Colonic mucosa (tissue), 4 donors: ENCODE data around the gene CRTC1. TPM values are rescaled to one million over a fixed set of nuclear protein-coding genes. Genes with fewer than 3 reads are reported as not detected.

Experiments used
- DNase-seq: peaks from one replicate; pipeline ENCODE4 v3.0.0-alpha.2; 2020
- H3K27ac ChIP-seq: fragments of 200-600 bp; one replicate; pipeline ENCODE4 v1.8.0; 2021
- H3K27me3 ChIP-seq: fragments of 200-600 bp; one replicate; pipeline ENCODE4 v1.8.0; 2021
- H3K36me3 ChIP-seq: fragments of 200-600 bp; one replicate; pipeline ENCODE4 v1.8.0; 2021
- H3K4me1 ChIP-seq: fragments of 200-600 bp; one replicate; pipeline ENCODE4 v1.8.0; 2021; ENCODE audit warnings: mild to moderate bottlenecking
- H3K4me3 ChIP-seq: fragments of 200-600 bp; one replicate; pipeline ENCODE4 v1.8.0; 2021
- H3K9ac ChIP-seq, 2 donors: one replicate each; pipeline ENCODE4 v1.7.0; 2013; ENCODE audit warnings: control low read depth in 2 of 2, low read depth in 2 of 2, low read length in 2 of 2
- H3K9me3 ChIP-seq: fragments of 200-600 bp; one replicate; pipeline ENCODE4 v1.8.0; 2021
- intact Hi-C: fragments of 100-400 bp; cut with DNase I; formaldehyde crosslinking; loops from one replicate; pipeline ENCODE4 v1.14.1; 2022
- total RNA-seq, 2 donors: library from RNA; stranded (reverse); fragmentation: NEBNext Ultra II Directional in 1 of 2; extraction: Animal tissue kit (Norgen Biotek cat#: 25700) in 1 of 2; gene quantifications; one replicate each; pipeline ENCODE4 v1.2.1, GENCODE V29; 2021
- TF ChIP-seq, protein P1 (sequence below): fragments of 200-600 bp; IDR thresholded peaks from one replicate; pipeline ENCODE4 v1.8.0; 2022; ENCODE audit warnings: antibody characterized with exemption, mild to moderate bottlenecking
- donor health status: healthy.
- donor health status: DM: no; HTN: no; CAD: no.
- donor health status: DM: no; HTN: no; CAD: no.

The CRTC1 gene
- total RNA-seq, 2 donors from 2014 or later: 7.6 to 10.3 TPM

- no peaks in the 10 kb centered on the region for H3K9me3 ChIP-seq
- intact Hi-C loops: loop anchor here (10.0 kb wide), 1 partner anchor 195 kb away; no protein-coding TSS in a partner anchor
- no peaks in the 10 kb centered on the region for H3K4me1 ChIP-seq
- no peaks in the 10 kb centered on the region for H3K27me3 ChIP-seq
- no peak for DNase-seq
- H3K4me3 ChIP-seq: no peak overlapping the region
- H3K9ac ChIP-seq: peak overlapping the region in 1 of 2 donors; percentile 8
- H3K27ac ChIP-seq: no peak overlapping the region
- TF ChIP-seq, protein P1, sequence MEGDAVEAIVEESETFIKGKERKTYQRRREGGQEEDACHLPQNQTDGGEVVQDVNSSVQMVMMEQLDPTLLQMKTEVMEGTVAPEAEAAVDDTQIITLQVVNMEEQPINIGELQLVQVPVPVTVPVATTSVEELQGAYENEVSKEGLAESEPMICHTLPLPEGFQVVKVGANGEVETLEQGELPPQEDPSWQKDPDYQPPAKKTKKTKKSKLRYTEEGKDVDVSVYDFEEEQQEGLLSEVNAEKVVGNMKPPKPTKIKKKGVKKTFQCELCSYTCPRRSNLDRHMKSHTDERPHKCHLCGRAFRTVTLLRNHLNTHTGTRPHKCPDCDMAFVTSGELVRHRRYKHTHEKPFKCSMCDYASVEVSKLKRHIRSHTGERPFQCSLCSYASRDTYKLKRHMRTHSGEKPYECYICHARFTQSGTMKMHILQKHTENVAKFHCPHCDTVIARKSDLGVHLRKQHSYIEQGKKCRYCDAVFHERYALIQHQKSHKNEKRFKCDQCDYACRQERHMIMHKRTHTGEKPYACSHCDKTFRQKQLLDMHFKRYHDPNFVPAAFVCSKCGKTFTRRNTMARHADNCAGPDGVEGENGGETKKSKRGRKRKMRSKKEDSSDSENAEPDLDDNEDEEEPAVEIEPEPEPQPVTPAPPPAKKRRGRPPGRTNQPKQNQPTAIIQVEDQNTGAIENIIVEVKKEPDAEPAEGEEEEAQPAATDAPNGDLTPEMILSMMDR: no peak
- no peaks in the 10 kb centered on the region for H3K36me3 ChIP-seq
Measured at GRCh38 chr19:18659281-18660050, 24.0 kb upstream of the CRTC1 start.

GRCh38 chr19:18660051-18660910 is 23.2 kb upstream of the CRTC1 start:
- Histone ChIP-seq H3K4me1 (no peaks in the 10 kb centered on the region), H3K27me3 (no peaks in the 10 kb centered on the region), H3K27ac (no peak overlapping the region), H3K9ac (peak overlapping the region; percentile 26), H3K4me3 (no peak overlapping the region), H3K36me3 (no peaks in the 10 kb centered on the region), H3K9me3 (no peaks in the 10 kb centered on the region)
- DNase-seq: no peak
- intact Hi-C loops: loop anchor here (10.0 kb wide), 1 partner anchor 195 kb away; no protein-coding TSS in a partner anchor
- TF ChIP-seq, protein P1: no peak

GRCh38 chr19:18660939-18661670 is 22.4 kb upstream of the CRTC1 start:
- intact Hi-C loops: loop anchor here (10.0 kb wide), 1 partner anchor 196 kb away; no protein-coding TSS in a partner anchor
- DNase-seq: no peak
- Histone ChIP-seq H3K9ac (peak overlapping the region; percentile 26), H3K36me3 (no peaks in the 10 kb centered on the region), H3K9me3 (no peaks in the 10 kb centered on the region), H3K4me3 (no peak overlapping the region), H3K27ac (no peak overlapping the region), H3K4me1 (no peaks in the 10 kb centered on the region), H3K27me3 (no peaks in the 10 kb centered on the region)
- TF ChIP-seq, protein P1: no peak

- intact Hi-C loops: loop anchor here (10.0 kb wide), 1 partner anchor 198 kb away; no protein-coding TSS in a partner anchor
- Histone ChIP-seq H3K9me3 (no peaks in the 10 kb centered on the region), H3K9ac (no peak overlapping the region), H3K27ac (no peak overlapping the region), H3K4me1 (no peaks in the 10 kb centered on the region), H3K36me3 (no peaks in the 10 kb centered on the region), H3K4me3 (no peak overlapping the region), H3K27me3 (no peaks in the 10 kb centered on the region)
- no peak for DNase-seq
- TF ChIP-seq, protein P1: no peak
Measured at GRCh38 chr19:18662972-18663732, 20.3 kb upstream of the CRTC1 start.
